NCI-H128 (cell line): ENCODE results near the gene KLK12.

Experiments used
- DNase-seq: peaks from one replicate; lab custom pipeline; 2025; ENCODE audit not compliant: unreplicated experiment; lab: John Stamatoyannopoulos, UW

KLK12 gene

DNA sequence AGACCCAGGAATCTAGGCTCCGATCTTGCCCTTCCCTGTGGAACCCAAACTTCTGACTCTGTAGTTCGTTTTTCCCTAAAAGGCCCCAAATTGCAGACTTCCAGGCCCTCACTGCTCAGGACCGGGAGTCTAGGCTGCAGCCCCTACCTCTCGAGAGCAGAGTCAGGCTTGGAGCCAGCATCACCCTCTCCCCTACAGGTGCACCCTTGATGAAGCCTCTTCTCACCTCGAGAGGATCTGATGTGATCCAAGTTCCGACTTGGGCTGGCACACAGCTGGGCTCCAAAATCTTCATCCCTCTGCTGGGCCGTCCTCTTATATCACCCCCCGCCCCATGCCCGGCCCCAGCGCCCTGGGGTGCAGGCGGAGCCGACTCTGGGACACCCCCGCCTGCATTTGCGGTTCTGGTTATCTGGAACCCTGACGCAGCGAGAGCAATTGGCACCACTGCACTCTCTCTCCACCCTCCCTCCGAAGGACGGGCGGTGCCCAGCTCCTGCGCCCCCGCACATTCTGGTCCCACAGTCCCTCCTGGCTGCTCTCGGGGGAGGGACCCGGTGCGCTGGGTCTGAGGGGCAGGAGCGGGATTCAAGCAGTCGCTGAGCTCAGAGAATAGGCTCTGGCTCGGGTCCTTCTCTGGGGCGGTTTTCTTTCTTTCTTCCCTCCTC lies 51.0 kb downstream of the KLK12 start, which contains the start of gene KLK7:
TSS of gene KLK7 (minus strand) at position 293 of the 668 bp plus-strand sequence. CDS start 1,518 bp downstream, outside the sequence.
- DNase-seq = no peak

DNA sequence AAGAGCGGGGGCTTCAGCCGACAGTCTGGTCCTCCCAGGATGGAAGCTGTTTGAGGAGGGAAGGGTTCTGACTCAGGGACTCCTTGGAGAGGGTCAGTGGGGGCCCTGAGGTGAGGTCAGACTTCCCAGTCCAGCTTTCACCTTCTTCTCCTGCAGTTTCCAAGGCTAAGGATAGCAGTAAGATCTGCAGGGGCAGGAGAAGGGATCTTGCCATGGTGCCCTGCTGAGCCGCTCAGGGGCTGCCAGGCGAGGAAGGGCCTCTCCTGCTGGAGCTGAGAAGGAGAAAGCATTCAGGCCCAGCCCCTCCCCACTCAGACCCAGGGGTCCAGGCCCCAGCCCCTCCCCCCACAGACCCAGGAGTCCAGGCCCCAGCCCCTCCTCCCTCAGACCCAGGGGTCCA lies 52.6 kb downstream of the KLK12 start:
- no peak for DNase-seq

DNA sequence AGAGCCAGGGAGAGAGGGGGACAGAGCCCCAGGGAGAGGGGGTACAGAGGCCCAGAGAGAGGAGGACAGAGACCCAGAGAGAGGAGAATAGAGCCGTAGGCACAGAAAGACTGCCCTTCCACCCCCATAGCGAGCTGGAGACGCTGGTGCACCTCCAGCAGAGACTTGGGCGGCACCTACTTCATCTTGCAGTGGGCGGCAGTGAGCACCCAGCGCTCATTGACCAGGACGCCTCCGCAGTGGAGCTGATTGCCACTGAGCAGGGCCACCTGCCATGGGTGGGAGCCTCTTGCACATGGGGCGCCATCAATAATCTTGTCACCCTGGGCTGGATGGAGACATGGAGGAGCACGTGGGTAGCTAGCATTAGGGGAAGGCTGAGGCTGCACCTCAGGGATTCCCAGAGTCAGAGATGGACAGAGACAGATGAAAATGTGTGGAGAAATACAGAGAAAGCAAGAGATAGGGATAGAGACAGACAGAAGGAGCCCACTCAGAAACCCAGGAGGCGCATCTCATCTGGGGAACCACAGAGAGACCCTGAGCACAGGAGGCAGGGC lies 53.1 kb downstream of the KLK12 start:
- DNase-seq = no peak

DNA sequence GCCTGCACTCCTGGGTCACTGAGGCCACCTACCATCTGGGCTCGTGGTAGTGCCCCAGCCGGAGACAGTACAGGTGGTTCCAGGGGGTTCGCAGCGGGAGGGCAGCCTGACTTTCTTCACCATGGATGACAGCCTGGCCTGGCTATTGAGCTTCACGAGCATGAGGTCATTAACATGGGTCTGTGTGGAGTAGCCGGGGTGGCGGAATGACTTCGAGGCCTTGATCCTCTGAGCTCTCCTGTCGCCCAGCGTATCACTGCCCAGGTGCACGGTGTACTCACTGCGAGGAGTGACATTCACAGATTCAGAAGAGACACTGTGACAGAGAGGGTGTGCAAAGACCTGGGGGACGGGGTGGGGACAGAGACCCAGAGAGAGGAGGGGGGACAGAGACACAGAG lies 54.6 kb downstream of the KLK12 start:
- DNase-seq = no peak

DNA sequence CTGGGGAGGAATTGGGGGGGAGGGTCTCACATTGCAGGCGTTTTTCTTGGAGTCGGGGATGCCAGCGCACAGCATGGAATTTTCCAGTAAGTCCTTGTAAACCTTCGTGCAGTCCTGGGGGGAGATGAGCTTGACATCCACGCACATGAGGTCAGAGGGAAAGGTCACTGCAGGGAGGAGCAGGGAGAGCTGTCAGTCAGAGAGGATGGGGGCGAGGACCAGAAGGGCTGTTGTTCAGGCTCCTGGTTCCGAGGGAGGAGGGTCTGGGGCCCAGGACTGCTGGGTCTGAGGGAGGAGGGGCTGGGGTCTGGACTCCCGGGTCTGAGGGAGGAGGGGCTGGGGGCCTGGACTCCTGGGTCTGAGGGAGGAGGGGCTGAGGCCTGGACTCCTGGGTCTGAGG lies 55.0 kb downstream of the KLK12 start:
- DNase-seq = no peak
